ENCODE data around the gene GORASP1.

GORASP1 gene

DNA sequence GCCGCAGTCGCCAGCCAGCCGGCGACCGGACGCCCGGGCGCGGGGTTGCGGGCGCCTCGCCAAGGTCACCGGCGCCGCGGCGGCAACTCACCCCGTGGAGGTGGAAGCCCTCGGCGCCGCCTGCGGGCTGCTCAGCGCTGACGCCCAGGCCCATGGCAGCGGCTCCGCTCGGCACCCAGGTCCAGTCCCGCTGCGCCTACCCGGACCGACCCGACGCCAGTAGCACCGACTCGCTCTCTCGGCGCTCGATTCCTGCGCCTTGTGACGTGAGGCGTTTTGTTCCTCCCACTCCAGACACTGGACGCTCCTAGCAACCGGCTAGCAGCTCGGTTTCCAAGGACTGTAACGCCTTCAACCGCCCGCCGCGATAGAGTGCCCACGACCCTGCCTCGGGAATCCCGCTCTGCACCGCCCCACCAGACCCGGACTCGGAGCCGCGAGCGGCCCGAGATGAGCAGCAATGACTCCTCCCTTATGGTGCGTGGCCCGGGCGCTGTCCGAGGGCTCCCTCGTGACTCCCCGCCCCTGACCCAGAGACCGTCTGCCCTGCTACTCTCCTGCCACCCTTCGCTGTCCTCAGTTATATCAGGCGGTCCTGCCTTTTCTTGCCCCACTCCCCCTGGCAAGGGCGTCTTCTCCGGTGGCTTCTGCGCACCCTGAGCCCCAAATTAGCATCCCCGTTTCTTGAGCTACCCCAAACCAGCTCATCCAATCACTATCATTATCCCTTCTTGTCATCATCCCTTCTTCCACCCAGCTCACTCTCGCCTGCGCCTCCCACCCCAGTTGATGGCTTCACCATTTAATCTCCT is at the start of gene GORASP1, which contains the start of gene TTC21A:
GORASP1 (minus strand) TSS at position 240 of the 812 bp plus-strand sequence; CDS start at position 154, 86 bp downstream.
TTC21A (plus strand) TSS at position 293 of the 812 bp plus-strand sequence; CDS start at position 451, 158 bp downstream.
- peak; percentile 22 to 51 for DNase-seq (ENCODE audit: low read depth in 2 of 2)

- DNase-seq (ENCODE audit: low read depth in 2 of 2) = no peak
These were observed 49.0 kb upstream of the GORASP1 start for GRCh38 chr3:39156421-39156820.

DNA sequence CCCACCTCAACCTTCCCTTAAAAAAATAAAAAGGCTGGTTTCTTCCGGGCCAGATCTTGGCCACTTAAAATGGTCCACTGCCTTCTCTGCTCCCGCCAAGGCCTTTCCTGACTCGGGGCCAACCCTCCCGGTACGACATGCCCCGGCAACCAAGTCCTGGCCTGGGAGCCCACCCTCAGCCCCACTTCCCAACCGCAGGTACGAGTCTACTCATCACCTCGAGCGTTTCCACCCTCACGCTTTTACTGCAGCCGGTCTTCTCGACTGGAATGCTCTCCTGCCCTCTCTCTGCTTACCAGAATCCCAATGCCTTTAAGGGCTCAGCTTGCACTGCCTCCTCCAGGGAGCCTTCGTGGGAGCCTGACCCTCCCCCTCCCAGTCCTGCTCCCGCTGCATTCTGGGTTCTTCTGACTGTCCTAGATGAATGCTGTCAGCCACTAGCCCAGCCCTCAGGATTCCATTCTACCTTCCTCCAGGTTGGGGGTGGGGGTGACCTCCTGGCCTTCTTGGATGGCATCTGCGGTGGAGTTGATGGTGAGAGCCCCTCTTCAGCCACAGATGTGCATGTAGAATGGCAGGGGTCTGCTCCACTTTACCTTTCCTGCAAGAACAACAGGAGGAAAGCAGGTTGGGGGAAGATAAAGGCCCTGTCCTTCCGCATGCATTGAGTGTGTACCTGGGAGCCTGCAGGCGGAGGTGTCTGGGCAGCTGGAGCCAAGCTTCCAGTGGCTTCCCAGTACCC is 47.0 kb upstream of the GORASP1 start:
- DNase-seq (ENCODE audit: low read depth in 2 of 2) = no peak

GRCh38 chr3:39153977-39154279 is 46.5 kb upstream of the GORASP1 start:
- DNase-seq (ENCODE audit: low read depth in 2 of 2) = no peak

- peak in 1 of 2 donors; percentile 41 for DNase-seq (ENCODE audit: low read depth in 2 of 2)
These were observed 43.6 kb upstream of the GORASP1 start for GRCh38 chr3:39150803-39151631.

DNA sequence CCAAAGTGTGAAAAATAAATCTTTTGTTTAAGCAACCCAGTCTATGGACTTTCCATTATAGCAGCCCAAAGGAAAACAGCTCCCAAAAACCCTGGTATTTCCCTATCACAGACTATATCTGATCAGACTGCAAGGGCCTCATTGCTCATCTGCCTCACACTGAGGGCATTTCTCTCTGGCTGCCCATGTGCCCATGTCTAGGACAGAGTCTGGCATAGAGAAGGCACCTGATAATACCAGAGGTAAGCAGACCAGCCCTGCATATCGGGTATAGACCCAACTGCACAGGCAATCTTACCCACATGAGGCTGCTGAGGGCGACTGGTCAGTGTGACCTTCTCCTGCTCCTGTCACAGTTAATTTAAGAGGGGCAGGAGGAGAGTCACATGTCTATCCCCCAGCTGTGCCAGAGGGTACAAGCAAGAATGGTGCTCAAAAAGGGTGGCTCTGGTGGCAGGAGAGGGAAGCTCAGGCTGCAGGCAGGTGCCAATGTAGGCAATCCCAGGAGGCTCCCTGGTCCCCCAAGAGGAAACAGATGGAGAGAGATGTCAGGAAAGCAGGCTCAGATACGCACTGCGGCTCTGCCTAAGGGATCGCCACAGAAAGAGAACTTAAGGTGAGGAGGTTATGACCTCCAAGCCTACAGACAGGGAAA is 42.8 kb upstream of the GORASP1 start:
- DNase-seq (ENCODE audit: low read depth in 2 of 2) = no peak

DNA sequence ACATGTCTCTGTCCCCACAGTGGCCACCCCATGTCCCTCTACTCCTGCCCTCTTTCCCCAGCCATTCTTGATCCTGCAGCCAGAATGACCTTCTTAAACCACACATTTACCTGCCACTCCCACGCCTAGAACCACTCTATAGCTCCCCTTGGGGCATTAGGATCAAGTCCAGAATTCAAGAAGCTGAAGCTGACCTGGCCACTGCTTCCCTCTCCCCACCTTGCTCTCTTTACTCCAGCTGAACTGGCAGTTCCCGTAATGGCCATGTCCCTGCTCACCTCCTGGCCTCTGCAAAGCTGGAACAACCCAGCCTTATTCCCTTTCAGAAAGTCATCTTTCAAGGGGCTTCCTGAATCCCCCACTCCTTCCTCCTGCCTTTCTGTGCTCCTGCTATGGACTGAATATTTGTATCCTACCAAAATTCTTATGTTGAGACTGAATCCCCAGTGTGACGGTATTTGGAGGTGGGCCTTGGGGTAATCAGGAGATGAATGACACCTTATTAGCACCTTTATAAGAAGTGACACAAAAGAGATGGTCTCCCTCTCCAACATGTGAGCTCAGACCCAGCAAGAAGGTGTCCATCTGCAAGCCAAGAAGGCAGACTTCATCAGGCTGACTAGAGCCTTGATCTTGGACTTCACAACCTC is 42.2 kb upstream of the GORASP1 start:
- DNase-seq (ENCODE audit: low read depth in 2 of 2) = no peak

- no peak for DNase-seq (ENCODE audit: low read depth in 2 of 2)
These were observed 41.6 kb upstream of the GORASP1 start for GRCh38 chr3:39149059-39149455.

GRCh38 chr3:39148435-39149058 is 41.1 kb upstream of the GORASP1 start:
- DNase-seq (ENCODE audit: low read depth in 2 of 2) = no peak

GRCh38 chr3:39147711-39148434 is 40.4 kb upstream of the GORASP1 start:
- DNase-seq (ENCODE audit: low read depth in 2 of 2) = no peak

DNA sequence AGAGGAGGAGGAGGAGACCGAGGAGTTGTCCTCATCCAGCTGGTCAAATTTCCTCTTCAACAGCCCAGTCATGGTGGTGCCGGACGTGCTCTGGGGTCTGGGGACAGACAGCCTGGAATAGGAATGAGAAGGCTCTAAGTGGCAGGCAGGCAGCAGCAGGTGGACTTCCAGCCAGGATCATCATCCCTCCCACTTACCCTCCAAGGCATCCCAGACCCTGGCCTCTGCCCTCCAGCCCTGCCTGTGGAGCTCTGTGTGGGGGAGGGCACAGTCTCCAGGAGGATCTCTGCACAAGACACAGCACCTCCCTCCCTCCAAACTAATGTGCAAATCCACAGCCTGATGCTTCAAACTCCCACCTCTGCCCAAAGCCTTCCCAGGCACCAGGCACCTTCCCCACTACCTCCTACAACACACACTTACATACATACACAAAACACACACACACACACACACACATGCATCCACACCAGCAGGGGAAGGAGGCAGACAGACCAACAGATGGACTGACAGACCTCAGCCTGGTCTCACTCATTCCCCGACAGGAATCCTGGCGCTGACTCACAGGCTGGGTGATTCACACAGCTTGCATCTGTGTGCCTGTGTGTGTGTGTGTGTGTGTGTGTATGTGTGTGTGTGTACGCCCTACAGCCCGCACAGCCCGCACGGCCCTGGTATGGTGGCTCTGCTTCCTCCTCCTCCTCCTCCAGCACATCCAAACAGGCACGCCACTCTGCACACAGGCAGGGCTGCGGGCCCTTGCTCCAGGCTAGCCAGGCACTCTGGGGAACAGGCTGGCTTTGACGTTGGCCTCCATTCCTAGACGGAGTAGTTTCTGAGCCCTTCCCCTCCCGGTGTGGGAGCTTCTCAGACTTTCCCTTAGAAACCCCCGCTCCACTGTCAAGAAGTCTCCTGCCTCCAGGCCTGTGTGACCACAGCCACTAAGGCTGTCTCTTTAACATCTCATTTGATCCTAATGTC is 39.5 kb upstream of the GORASP1 start:
- DNase-seq (ENCODE audit: low read depth in 2 of 2) = peak; percentile 53 to 62

DNA sequence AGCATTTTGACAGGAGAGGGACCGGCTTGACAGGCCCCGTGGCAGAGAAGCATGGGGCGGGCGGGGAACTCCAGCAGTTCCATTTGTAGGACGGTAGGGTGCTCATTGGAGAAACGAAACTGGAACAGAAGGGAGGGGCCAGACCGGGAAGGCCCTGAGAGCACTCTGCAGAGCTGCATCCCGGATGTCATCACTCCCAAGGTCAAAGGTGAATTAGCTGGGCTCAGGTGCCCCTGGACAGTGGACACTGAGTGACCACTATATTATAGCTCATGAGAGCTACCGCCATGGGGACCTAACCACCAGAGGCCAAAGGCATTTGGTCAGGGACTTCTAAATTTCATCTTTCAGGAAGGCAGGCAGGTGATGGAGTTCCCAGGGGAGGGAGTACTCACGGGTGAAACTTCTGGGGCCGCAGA is 38.7 kb upstream of the GORASP1 start:
- DNase-seq (ENCODE audit: low read depth in 2 of 2) = no peak

DNA sequence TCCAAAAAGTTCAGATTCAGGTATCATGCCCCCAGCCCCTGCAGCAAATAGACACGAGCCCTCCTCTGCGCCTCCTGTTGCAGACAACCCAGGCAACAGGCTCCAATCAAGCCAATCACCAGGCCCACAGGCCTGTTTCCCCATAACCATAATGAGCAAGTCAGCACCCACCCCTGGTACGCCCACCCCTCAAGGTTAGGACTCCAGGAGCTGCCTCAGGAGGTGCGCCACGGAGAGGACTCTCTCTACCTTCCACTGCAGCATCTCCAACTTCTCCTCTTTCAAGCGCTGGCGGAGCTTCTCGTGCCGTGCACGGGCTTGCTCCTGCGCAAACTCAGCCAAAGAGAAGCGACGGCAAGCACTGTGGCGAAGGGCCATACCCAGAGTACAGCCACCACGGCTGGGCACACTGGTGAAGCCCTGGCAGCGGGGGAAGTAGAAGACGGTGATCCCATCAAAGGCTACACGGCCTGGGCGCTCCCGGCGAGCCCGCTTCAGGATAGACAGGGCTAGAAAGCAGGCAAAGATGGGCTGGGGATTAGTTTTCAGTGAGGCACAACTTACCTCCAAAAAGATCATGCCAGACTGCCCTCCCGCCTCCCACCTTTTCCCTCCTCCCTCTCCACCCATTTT is 37.4 kb upstream of the GORASP1 start:
- DNase-seq (ENCODE audit: low read depth in 2 of 2) = no peak

- no peak for DNase-seq (ENCODE audit: low read depth in 2 of 2)
These were observed 36.8 kb upstream of the GORASP1 start for GRCh38 chr3:39144095-39144747.

DNA sequence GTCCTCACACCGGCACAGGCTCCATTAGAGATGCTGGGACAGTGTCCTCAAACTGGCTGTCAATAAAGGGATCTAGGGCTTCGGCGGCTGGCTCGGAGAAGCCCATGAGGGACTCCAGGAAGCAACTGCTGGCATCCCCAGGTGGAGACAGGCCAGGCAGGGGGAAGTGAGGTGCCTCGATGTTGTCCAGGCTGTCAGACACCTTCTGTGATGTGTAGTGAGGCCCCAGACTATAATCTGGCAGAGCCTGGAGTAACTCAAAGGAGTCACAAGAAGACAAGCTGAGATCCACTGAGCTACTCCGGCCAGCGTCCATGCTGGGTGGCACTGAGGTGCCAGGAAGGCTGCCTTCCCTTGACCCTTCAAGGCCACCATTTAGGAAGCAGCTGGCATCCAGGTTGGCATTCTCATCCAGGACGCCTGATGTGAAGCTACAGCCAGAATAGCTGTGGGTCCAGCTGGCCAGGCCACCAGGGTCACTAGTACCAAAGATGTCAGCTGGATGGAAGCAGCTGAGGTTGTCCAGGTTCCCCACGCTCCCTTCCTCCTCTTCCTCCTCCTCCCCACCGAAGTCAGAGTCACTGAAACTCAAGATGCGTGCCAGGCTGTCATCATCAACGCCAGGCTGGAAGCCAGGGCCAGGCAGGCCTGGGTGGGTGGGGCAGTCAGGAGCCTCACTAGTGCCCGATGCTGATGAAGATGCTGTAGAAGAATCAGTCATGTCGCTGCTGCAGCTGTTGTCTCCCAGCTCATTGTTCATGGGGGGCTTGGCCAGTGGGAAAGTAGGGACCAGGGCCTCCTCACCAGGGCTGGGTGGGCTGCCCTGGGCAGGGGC is 35.8 kb upstream of the GORASP1 start:
- no peak for DNase-seq (ENCODE audit: low read depth in 2 of 2)

- no peak for DNase-seq (ENCODE audit: low read depth in 2 of 2)
These were observed 34.6 kb upstream of the GORASP1 start for GRCh38 chr3:39142067-39142466.

Data from stimulated activated CD8-positive, alpha-beta memory T cell treated with anti-CD3 and anti-CD28 coated beads, Interleukin-15, amount 100 ng/mL, for 4 hours (primary cell).